Panc1 (cell line): Measurements from ENCODE around the gene TSPAN2. TPM values are rescaled to one million over a fixed set of nuclear protein-coding genes. Genes with fewer than 3 reads are reported as not detected.

ENCODE experiments used
- ATAC-seq: fragments of 200-7000 bp; cut with Tn5 transposase; 2 replicates; pipeline ENCODE4 v1.9.1; 2020; ENCODE audit warnings: mild to moderate bottlenecking, moderate library complexity
- BruUV-seq: library from RNA; stranded (reverse); fragments of 400-500 nt; replicated peaks from 2 replicates; lab custom pipeline; 2021; lab: Mats Ljungman, UMichigan
- CTCF ChIA-PET: fragments of 300-600 bp; sonication (Branson Sonifier 250); formaldehyde crosslinking; loops from one replicate; lab custom pipeline; 2022; ENCODE audit warnings: antibody characterized with exemption; lab: Charles Lee
- POLR2A ChIA-PET: fragments of 300-600 bp; sonication (Branson Sonifier 250); formaldehyde crosslinking; loops from one replicate; lab custom pipeline; 2022; ENCODE audit warnings: antibody characterized with exemption; lab: Charles Lee
- DNase-seq: peaks from one replicate; pipeline ENCODE4 v3.0.0-alpha.2; 2010; ENCODE audit warnings: low read depth, low spot score
- H3K27ac ChIP-seq: 2 replicates; pipeline ENCODE4 v1.5.1; 2011; ENCODE audit warnings: mild to moderate bottlenecking, low read length, inconsistent platforms
- H3K27me3 ChIP-seq: fragments of 200-500 bp; sonication (Bioruptor generic); 2 replicates; pipeline ENCODE4 v1.6.0; 2014; ENCODE audit warnings: low read length, inconsistent platforms; ENCODE audit not compliant: control insufficient read depth, insufficient read depth
- H3K36me3 ChIP-seq: fragments of 200-500 bp; sonication (Bioruptor generic); 2 replicates; pipeline ENCODE4 v1.5.1; 2014; ENCODE audit warnings: inconsistent platforms, mild to moderate bottlenecking, low read length, moderate library complexity; ENCODE audit not compliant: control insufficient read depth, insufficient read depth
- H3K4me1 ChIP-seq: 2 replicates; pipeline ENCODE4 v1.5.1; 2011; ENCODE audit warnings: inconsistent platforms, mild to moderate bottlenecking, low read length, moderate library complexity; ENCODE audit not compliant: control insufficient read depth, insufficient read depth
- H3K4me3 ChIP-seq, 2 experiments: 2 replicates each; pipeline ENCODE4 v1.5.1; 2011 to 2012; ENCODE audit warnings: low read depth in 2 of 2, low read length in 2 of 2, mild to moderate bottlenecking in 2 of 2, inconsistent platforms in 1 of 2, moderate library complexity in 1 of 2
- H3K9me3 ChIP-seq: fragments of 200-500 bp; sonication (Bioruptor generic); 2 replicates; pipeline ENCODE4 v1.5.1; 2014; ENCODE audit warnings: low read depth, mild to moderate bottlenecking, inconsistent platforms, low read length, moderate library complexity; ENCODE audit not compliant: control insufficient read depth, insufficient read depth
- CTCF ChIP-seq: fragments of 450-650 bp; IDR thresholded peaks from 2 replicates; pipeline ENCODE4 v1.5.1; 2017; ENCODE audit warnings: mild to moderate bottlenecking
- POLR2AphosphoS5 ChIP-seq: IDR thresholded peaks from 2 replicates; pipeline ENCODE4 v1.6.1; 2012; ENCODE audit warnings: mild to moderate bottlenecking, low read depth, low read length, moderate library complexity
- REST ChIP-seq, 2 experiments: IDR thresholded peaks; 2 replicates each; pipeline ENCODE4 v1.6.1; 2011 to 2012; ENCODE audit warnings: low read depth in 2 of 2, control low read depth in 1 of 2, low read length in 1 of 2, mild to moderate bottlenecking in 1 of 2, moderate library complexity in 1 of 2; ENCODE audit not compliant: insufficient read depth in 1 of 2
- SIN3A ChIP-seq: IDR thresholded peaks from 2 replicates; pipeline ENCODE4 v1.6.1; 2012; ENCODE audit warnings: low read depth, mild to moderate bottlenecking, low read length, moderate library complexity, borderline replicate concordance; ENCODE audit not compliant: insufficient read depth
- TCF7L2 ChIP-seq: IDR thresholded peaks from 2 replicates; pipeline ENCODE4 v1.6.1; 2011; ENCODE audit warnings: mild to moderate bottlenecking, low read depth, low read length, inconsistent platforms
- in situ Hi-C: cut with HindIII; loops from 2 replicates; pipeline ENCODE4 v1.10.0; 2016; ENCODE audit warnings: low sequenced_read_pairs, low pct_unique_long_range_greater_than_20kb
- intact Hi-C: fragments of 100-400 bp; cut with micrococcal nuclease; formaldehyde crosslinking; loops from one replicate; pipeline ENCODE4 v1.10.0; 2022; ENCODE audit not compliant: unreplicated experiment
- total RNA-seq: library from RNA; stranded (reverse); gene quantifications from one replicate; pipeline ENCODE4 v1.2.1, GENCODE V29; 2021; ENCODE audit not compliant: unreplicated experiment

TSPAN2 gene
- total RNA-seq, 1 experiment from 2014 or later, result not detected

- ChIA-PET POLR2A (no interaction called here), CTCF (no interaction called here)
- no peak overlapping the region for H3K4me3 ChIP-seq
- BruUV-seq, result no TSS peak
- ATAC-seq, result no peak
- H3K27ac ChIP-seq, result no peak overlapping the region
- DNase-seq, result no peak
- intact Hi-C loops (no loop called here), in situ Hi-C loops (no loop called here)
- H3K9me3 ChIP-seq, result peaks cover 3% of the 10 kb centered on the region; the same call in 1 of the 2 replicates
- no peaks in the 10 kb centered on the region for H3K4me1 ChIP-seq
- H3K27me3 ChIP-seq, result no peaks in the 10 kb centered on the region
- TF ChIP-seq REST (IDR thresholded peaks at IDR 0.05; ENCODE audit: insufficient read depth in 1 of 2, low read depth in 2 of 2, low read length in 1 of 2) (no peak), SIN3A (no peak), CTCF (no peak), TCF7L2 (no peak), POLR2AphosphoS5 (no peak)
- no peaks in the 10 kb centered on the region for H3K36me3 ChIP-seq
Observed at GRCh38 chr1:115123116-115123515, 33.8 kb upstream of the TSPAN2 start.

GRCh38 chr1:115121793-115122192, 32.5 kb upstream of the TSPAN2 start:
- DNase-seq, result no peak
- TF ChIP-seq TCF7L2 (no peak), POLR2AphosphoS5 (no peak), CTCF (no peak), REST (IDR thresholded peaks at IDR 0.05; ENCODE audit: insufficient read depth in 1 of 2, low read depth in 2 of 2, low read length in 1 of 2) (no peak), SIN3A (no peak)
- ChIA-PET POLR2A (no interaction called here), CTCF (no interaction called here)
- intact Hi-C loops, result no loop called here
- Histone ChIP-seq H3K9me3 (peaks cover 3% of the 10 kb centered on the region; the same call in 1 of the 2 replicates), H3K4me3 (no peak overlapping the region), H3K4me1 (no peaks in the 10 kb centered on the region), H3K27me3 (no peaks in the 10 kb centered on the region), H3K36me3 (no peaks in the 10 kb centered on the region), H3K27ac (no peak overlapping the region)
- no peak for ATAC-seq
- no TSS peak for BruUV-seq
- in situ Hi-C loops, result no loop called here
